Posterior vena cava (tissue), 2 donors: ENCODE data around the gene PRM1. TPM values are rescaled to one million over a fixed set of nuclear protein-coding genes. Genes with fewer than 3 reads are reported as not detected.

ENCODE experiments used
- DNase-seq: peaks from one replicate; pipeline ENCODE4 v3.0.0-alpha.2; 2020; ENCODE audit warnings: low spot score
- intact Hi-C, 2 donors: fragments of 100-400 bp; cut with DNase I; formaldehyde crosslinking; loops; one replicate each; pipeline versions ENCODE4 v1.14.1 to v1.14.2; 2022 to 2023
- total RNA-seq, 2 donors: library from RNA; stranded (reverse); fragmentation: NEBNext Ultra II Directional; extraction: Animal tissue kit (Norgen Biotek cat#: 25700); gene quantifications; one replicate each; pipeline ENCODE4 v1.2.1, GENCODE V29; 2021
- donor health status: DM: yes; HTN: yes; CAD: no.
- donor health status: DM: yes; HTN: yes; CAD: no.

The PRM1 gene
- total RNA-seq, 2 donors from 2014 or later = not detected

DNA sequence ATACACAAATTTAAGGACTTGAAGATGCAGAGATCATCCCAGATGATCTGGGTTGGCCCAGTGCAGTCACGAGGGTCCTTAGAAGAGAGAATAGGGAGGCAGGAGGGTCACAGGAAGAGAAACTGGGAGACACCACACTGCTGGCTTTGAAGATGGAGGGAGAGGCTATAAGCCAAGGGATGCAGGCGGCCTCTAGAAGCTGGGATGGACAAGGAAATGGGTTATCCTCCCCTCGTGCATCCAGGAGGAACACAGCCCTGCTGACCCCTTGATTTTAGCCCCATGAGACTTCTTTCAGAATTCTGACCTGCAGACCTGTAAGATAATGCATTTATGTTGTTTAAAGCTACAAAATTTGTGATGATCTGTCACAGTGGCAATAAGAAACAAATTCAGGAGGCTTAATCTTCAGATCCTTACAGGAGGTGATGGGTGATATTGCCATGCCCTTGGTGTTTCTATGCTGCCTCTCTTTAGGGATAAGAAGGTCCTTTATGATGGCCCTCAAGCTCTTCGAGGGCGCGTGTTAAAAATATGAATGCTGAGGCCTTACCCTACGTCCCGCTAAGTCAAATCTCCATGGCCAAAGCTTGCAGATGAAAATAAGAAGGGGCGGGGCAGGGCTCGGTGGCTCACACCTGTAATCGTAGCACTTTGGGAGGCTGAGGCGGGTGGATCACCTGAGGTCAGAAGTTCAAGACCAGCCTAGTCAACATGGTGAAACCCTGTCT lies 3.4 kb downstream of the PRM1 start:
- intact Hi-C loops = no loop called here
- DNase-seq = no peak

DNA sequence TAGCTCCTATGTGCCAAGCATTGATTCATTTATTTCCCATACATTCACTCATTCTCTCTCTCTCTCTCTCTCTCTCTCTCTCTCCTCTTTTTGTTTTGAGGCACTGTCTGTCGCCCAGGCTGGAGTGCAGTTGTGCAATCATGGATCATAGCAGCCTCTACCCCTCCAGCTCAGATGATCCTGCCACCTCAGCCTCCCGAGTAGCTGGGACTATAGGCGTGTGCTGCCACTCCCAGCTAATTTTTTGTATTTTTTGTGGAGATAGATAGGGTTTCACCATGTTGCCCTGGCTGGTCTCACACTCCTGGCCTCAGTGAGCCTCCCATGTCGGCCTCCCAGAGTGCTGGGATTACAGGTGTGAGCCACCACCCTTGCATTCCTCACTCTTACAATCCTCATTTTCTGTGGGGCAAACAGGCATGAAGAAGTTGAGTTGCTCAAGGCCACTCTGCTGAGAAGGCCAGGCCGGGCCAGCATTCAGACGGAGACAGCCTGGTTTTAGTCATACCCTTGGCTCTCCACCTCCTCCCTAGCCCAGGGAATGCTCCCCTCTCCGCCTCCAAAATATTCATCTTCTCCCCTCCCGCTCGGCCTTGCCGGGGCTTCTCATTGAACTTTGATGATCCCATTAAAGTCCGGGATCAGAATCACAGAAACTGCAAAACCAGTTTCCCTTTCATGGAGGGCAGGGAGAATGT lies 4.1 kb downstream of the PRM1 start:
- intact Hi-C loops = no loop called here
- DNase-seq = no peak

- no peak for DNase-seq
- intact Hi-C loops = no loop called here
These were observed 4.8 kb downstream of the PRM1 start, which contains the start of gene PRM2 for GRCh38 chr16:11276143-11276895. Gene PRM2 (minus strand): TSS chr16:11276480. CDS start chr16:11276370, 110 bp downstream.

- intact Hi-C loops = no loop called here
- no peak for DNase-seq
These were observed 6.2 kb downstream of the PRM1 start for GRCh38 chr16:11274964-11275363.

GRCh38 chr16:11273721-11274324 lies 7.3 kb downstream of the PRM1 start:
- intact Hi-C loops = no loop called here
- no peak for DNase-seq

DNA sequence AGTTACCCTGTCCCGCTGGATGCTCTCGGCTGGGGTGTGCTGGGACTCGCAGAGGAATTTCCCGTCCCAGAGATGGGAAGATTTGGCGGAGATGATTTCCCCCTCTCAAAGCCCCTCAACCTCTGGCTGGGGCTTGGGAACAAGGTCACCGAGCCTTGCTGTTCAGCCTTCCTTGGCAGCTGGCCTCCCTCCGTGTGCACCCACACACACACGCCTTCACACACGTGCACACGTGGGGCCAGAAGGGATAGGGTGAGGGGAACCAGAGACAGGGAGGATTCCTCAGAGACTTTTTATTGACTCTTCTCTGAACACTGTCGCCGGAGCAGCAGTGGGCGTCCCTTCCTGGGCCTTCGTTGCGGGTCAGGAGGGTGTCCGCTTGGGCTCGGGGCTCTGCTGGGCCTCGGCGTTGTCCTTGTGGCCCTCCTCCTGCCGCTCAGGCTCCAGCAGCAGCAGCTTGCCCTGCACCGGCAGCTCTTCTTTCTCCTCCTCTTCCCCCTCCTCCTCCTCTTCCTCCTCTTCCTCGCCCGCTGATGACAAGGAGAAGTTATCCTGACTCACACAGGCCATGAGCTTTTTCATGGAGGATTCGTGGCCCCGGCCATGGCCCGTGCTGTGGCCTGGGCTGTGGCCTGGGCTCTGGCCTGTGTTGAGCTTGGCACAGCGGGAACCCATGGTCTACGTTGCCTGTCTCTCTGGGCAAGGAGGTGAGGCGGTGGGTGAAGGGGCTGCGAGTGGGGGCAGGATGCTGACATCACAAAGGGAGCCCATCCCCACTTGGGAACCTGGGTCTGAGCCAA lies 8.0 kb downstream of the PRM1 start, which contains the start of gene PRM3:
TSS of gene PRM3 (minus strand) at position 709 of the 800 bp plus-strand sequence. CDS start at position 675, 34 bp downstream.
- intact Hi-C loops = no loop called here
- DNase-seq = no peak

DNA sequence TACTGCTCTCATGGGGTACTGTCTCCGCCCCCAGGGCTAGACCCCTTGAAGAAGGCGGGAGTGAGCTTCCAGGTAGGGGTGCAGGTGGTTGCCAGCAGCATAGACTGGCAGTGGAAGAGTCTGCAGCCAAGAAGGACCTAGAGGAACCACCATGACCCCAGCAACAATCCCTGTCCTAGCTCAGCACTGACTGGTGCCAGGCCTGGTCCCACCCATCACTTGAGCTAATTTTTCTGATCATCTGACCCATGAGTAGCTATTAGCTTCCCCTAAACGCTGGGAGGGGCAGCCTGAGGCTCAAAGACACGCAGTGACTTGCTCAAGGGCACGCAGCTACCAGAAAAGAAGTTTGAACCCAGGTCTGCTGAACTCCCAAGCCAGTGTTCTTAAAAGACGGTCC lies 8.6 kb downstream of the PRM1 start:
- intact Hi-C loops = no loop called here
- no peak for DNase-seq

DNA sequence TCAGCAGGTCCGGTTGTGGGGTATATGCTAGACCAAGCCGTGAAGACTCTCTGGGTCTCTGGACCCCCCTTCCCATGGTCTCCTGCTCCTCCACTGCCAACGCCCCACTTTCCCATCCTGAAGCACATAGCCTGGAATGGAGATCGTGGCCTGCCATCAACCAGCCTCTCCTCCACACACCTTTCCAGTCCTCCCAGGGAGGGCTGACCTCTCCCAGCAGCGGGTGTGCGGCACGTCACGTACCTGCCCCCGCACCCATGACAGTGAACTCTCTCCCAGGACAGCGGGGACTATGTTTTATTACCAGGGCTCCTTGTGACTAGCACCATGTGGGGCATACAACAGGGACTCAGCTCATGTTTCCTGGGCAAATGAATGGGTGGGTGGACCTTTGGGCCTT lies 9.5 kb downstream of the PRM1 start:
- intact Hi-C loops = no loop called here
- DNase-seq = no peak

- intact Hi-C loops = no loop called here
- DNase-seq = no peak
These were observed 10.4 kb downstream of the PRM1 start for GRCh38 chr16:11270602-11271162.

DNA sequence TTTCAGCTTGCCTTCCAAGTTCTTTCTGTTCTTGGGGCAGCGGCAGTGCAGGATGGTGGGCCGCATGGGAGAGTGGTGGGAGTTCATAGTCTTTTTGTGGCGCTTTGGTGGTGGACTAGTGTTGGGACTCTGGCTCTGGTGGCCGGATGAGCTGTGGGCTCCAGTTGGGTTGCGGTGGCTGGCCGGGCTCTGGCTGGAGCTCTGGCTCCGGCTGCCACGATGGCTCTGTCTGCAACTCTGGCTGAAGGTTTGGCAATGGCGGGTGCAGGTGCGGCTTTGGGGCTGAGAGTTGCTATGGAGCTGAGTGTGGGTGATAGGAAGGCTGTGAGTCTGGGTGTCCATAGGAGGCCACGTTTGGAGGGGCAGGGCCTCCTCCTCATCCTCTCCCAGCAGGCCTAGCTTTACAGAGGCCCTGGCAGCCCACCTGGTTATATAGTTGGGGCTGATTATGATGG lies 12.2 kb downstream of the PRM1 start, which contains the start of gene TNP2:
TSS of gene TNP2 (minus strand) at position 405 of the 455 bp plus-strand sequence. CDS start at position 342, 63 bp downstream.
- intact Hi-C loops = loop anchor here (2.0 to 10.0 kb wide), 2 partner anchors 22 to 76 kb away; partner anchors contain the start of gene RMI2 (in 1 of the 2)
- no peak for DNase-seq

DNA sequence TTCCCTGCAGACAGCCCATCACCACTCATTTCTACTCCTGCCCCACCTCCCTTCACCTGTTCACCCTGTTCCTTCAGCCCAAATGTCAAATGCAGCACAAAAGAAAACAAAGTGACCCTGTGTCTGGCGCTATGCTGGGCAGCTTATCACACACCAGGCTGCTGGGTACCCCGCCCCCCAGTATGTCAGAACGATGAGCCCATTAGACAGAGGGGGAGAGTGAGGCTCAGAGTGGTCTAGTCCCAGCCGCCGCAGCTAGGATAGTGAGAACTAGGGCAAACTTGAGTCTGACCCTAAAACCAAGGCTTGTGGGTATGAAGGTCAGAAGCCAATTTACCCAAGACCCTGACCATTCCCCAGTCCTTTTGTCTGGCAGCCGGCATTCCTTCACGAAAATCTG lies 16.0 kb downstream of the PRM1 start:
- intact Hi-C loops = loop anchor here in 1 of 2 donors (10.0 kb wide), 1 partner anchor 80 kb away; the partner anchor contains the start of gene RMI2
- no peak for DNase-seq

- no peak for DNase-seq
- intact Hi-C loops = loop anchor here (5.0 to 10.0 kb wide), 2 partner anchors 63 to 81 kb away; partner anchors contain the start of gene RMI2 (in 1 of the 2)
These were observed 16.8 kb downstream of the PRM1 start for GRCh38 chr16:11264155-11264832.

DNA sequence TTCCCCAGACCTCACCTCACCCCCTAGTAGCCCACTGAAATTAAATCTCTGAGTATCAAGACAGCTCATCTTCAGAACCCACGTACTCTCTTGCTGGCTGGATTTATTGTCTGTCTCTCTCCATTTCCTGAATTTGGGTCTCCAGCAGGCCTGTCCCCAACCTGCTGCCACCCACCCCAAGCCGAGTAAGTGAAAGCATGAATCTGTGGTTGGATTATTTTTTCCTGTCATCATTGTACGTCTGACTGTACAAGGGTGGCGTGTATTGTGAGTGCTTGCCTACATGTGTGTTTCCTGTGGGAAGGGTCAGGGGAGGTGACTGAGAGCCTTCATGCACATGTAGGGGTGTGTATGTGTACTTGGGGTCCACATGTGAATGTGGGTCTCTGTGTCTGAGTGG lies 17.4 kb downstream of the PRM1 start:
- DNase-seq = no peak
- intact Hi-C loops = loop anchor here (5.0 to 10.0 kb wide), 2 partner anchors 64 to 81 kb away; partner anchors contain the start of gene RMI2 (in 1 of the 2)

DNA sequence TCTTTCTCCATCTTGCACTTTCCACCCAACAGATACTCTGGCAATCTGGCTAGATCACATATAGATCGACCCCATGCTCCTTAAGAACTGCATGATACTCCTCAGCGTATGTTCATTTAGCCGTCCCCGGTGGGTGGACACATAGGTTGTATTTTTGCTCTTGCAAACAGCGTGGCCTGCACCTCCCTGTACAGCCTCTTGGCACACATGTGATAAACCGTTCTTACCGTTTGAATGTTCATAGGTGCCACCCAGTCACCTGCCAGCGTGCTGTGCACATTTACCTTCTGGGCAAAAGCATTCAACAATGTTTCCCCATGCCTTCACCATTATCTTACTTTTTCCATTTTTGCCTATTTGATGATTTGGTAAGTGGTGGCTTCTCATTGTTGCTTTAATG lies 18.2 kb downstream of the PRM1 start:
- intact Hi-C loops = loop anchor here (5.0 to 10.0 kb wide), 2 partner anchors 64 to 82 kb away; partner anchors contain the start of gene RMI2 (in 1 of the 2)
- DNase-seq = no peak

GRCh38 chr16:11260596-11260966 lies 20.5 kb downstream of the PRM1 start:
- intact Hi-C loops = loop anchor here (5.0 to 10.0 kb wide), 2 partner anchors 67 to 84 kb away; partner anchors contain the start of gene RMI2 (in 1 of the 2)

GRCh38 chr16:11259655-11260595 lies 21.2 kb downstream of the PRM1 start:
- DNase-seq = no peak
- intact Hi-C loops = loop anchor here (5.0 to 10.0 kb wide), 4 partner anchors 67 to 155 kb away; partner anchors contain the start of gene RMI2 (in 1 of the 2)

More at GRCh38 chr16:11260596-11260966, 20.5 kb downstream of the PRM1 start:
- DNase-seq = no peak
